ENCODE results near the gene GAS6.

- TF ChIP-seq, protein P1, sequence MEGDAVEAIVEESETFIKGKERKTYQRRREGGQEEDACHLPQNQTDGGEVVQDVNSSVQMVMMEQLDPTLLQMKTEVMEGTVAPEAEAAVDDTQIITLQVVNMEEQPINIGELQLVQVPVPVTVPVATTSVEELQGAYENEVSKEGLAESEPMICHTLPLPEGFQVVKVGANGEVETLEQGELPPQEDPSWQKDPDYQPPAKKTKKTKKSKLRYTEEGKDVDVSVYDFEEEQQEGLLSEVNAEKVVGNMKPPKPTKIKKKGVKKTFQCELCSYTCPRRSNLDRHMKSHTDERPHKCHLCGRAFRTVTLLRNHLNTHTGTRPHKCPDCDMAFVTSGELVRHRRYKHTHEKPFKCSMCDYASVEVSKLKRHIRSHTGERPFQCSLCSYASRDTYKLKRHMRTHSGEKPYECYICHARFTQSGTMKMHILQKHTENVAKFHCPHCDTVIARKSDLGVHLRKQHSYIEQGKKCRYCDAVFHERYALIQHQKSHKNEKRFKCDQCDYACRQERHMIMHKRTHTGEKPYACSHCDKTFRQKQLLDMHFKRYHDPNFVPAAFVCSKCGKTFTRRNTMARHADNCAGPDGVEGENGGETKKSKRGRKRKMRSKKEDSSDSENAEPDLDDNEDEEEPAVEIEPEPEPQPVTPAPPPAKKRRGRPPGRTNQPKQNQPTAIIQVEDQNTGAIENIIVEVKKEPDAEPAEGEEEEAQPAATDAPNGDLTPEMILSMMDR (conservative IDR thresholded peaks at IDR 0.05): no peak
- TF ChIP-seq EZH2 (IDR thresholded peaks at IDR 0.05; ENCODE audit: low read depth): no peak
Measured at GRCh38 chr13:113783966-113784644, 79.8 kb downstream of the GAS6 start.

Data from PC-9 (cell line).